ENCODE results near the gene ERN1.

DNA sequence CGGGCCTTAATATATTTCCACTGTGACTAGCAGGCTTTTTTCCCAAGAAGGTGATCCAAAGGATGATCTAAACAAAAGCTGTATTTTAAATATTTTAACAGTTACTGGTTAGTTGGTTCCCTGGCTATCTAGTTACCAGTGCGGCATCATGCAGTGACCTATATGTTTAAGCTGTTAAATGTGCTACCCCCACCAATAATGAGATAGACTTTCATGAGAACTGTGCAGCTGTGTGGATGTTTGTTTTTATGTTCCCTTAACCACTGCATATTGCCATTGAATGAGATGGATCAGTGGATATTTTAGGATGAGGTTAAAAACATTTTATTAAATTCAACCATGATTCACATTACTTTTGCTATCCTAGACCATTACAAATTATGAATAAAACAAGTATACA, 16.9 kb downstream of the ERN1 start:
- TF ChIP-seq CTCF (conservative IDR thresholded peaks at IDR 0.05 in 1 of 2, IDR thresholded peaks at IDR 0.05 in 1 of 2; ENCODE audit: low read depth in 1 of 2, low read length in 2 of 2) (no peak), EZH2 (IDR thresholded peaks at IDR 0.05; ENCODE audit: low read length, missing control alignments) (no peak)
